Measurements from ENCODE around the gene SMAP1.

- TF ChIP-seq CTCF (IDR thresholded peaks at IDR 0.05): no peak
- TF ChIP-seq POLR2A (IDR thresholded peaks at IDR 0.05): no peak
Observed at GRCh38 chr6:70790483-70791224, 123.0 kb downstream of the SMAP1 start.

Data from heart left ventricle (tissue), 13 donors.